ENCODE results near the gene SETDB1.

Gene SETDB1

DNA sequence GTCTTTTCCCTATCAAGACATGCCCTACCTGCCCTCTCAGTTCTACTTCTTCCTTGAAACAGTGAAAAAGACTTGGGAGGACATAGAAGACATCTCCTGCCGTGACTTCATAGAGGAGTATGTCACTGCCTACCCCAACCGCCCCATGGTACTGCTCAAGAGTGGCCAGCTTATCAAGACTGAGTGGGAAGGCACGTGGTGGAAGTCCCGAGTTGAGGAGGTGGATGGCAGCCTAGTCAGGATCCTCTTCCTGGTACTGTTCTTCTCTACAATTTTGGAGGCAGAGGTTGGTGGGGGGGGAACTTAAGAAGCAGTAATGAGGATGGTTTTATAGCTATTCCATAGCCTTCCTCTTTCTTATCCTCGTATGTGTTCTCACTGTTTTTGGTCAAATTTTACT, 18.7 kb downstream of the SETDB1 start:
- peak in 1 of 3 donors; percentile 16 for DNase-seq

- DNase-seq: no peak
Measured at GRCh38 chr1:150954708-150955107, 28.5 kb downstream of the SETDB1 start.

DNA sequence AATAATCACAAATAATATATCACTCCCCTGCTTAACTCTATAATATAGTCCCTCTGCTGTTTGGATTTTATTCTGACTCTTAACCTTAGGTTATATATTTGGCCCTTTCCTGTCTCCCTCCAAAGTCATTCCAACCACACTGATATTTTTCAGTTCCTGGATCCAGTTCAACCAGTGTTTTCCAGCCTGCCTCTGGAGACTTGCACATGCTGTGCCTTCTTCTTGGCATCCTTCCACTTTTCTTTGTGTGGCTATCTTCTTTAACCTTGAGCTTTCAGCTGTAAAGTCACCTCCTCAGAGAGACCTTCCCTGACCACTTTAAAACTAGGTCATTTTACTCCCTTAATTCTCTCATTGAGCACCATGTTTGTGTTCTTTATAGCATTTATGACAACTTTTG, 29.1 kb downstream of the SETDB1 start:
- DNase-seq: no peak

DNA sequence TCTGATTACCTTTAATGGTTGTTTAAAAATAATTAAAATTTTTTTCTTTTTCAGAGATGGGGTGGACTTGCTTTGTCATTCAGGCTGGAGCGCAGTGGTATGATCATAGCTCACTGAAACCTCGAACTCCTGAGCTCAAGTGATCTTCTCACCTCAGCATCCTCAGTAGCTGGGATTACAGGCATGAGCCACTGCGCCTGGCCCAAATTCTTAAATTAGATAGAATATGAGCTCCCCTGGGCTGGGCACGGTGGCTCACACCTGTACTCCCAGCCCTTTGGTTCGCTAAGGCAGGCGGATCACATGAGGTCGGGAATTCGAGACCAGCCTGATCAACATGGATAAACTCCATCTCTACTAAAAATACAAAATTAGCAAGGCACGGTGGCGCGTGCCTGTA, 31.5 kb downstream of the SETDB1 start:
- no peak for DNase-seq

- DNase-seq: no peak
Measured at GRCh38 chr1:150960646-150961045, 34.5 kb downstream of the SETDB1 start.

DNA sequence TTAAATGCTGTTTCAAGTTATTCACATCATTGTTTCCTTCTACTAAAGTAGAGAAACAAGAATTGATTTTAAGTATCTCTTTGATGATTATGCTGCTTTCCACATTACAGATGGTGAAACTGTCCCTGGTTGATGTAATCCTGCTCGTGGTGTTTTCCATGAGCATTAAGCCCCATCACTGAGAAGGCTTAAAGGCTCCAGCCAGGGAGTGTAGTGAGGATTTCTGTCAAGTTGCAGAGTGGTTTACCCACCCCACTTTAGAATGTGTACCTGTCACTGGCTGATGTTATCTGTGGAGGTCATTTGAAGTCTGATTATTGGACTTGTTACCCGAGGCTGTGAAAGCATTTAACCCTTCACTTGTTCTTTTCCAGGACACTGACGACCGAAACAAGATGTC, 35.6 kb downstream of the SETDB1 start:
- peak in 1 of 3 donors; percentile 4 for DNase-seq

DNA sequence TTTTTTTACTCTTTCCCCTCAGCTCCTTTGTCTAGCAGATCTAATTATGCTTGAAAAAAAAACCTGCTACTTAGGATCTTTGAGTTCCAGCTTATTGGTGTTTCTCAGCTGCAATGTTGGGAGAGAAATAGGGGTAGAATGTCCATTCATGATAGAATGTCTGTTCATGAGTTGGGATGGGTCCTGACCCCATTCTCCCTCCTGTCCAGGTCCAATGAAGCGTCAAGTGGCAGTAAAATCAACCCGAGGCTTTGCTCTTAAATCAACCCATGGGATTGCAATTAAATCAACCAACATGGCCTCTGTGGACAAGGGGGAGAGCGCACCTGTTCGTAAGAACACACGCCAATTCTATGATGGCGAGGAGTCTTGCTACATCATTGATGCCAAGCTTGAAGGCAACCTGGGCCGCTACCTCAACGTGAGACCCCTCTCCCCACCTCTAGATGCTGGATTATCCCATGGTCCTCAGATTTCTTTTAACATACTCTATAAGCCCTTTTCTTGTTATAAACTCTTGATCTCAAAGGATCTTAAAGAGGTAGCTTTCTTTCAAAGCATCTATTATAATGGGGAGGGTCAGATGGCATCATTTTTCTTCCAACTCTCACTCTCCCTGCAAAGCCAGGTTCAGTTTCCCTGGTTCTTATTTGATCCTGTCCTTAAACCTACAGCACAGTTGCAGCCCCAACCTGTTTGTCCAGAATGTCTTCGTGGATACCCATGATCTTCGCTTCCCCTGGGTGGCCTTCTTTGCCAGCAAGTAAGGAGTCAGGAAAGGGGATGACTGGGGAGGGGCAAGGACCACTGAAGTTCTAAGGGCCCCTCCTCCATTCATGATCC, 37.4 kb downstream of the SETDB1 start:
- no peak for DNase-seq

DNA sequence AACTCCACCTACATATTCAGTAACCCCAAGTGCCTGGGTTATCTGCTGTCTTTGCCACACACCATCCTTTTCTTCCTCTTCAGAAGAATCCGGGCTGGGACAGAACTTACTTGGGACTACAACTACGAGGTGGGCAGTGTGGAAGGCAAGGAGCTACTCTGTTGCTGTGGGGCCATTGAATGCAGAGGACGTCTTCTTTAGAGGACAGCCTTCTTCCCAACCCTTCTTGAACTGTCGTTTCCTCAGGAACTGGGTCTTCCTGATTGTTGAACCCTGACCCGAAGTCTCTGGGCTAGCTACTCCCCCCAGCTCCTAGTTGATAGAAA, 38.0 kb downstream of the SETDB1 start:
- no peak for DNase-seq

DNA sequence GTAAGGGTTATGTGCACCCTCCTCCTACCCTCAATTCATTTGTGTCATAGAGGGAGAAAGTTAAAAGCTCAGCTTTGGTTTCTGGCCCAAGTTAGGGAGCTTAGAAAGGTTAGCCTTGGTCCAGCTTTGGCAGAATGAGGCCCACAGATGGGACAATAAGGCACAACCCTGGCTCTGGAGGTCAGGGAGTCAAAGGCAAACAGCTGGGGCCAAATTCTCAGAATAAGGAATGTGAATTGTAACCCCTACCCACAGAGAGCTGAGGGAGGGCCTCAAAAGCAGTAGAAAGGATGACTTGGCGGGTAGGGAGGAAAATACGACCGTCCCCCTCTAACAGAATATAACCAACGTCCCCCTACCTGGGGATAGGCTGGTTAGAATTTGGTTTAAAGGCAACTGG, 39.4 kb downstream of the SETDB1 start:
- DNase-seq: no peak

GRCh38 chr1:150966011-150966410, 39.8 kb downstream of the SETDB1 start:
- DNase-seq: no peak

DNA sequence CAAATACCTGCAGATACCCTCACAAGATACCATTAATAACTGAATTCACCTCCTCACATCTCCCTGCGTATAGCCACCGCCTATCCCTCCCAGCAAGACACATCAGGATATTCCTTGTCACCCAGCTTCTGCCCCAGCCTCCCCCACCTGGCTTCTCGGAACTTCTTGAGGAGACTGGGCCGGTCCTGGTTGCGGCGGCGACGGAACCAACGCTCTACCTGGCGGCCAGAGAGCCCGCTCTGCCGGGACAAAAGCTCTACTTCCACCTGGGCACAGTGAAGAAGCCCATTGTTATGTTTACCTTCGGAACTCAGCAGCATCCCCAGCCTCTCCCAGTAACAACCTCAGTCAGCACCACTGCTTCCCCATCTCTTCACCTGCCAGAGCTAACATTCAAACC, 41.8 kb downstream of the SETDB1 start:
- no peak for DNase-seq

DNA sequence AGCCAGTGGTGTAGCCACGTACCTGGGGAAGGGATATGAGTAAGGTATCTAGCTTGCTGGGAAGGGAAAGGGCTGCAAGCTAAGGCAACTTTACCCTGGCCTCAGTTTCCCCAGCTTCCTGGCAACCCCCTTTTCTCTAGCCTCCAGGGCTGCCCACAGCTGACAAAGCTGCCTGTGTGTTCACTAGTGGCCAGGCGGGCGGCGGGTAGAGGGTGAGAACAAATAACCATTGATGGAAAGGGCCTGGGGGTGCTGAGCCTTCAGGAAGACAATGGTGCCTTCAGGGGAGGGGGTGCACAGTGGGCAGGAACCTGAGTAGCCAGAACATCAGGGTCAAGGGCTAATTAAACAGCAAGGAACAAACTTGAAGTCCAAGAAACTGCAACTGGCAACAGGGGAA, 42.3 kb downstream of the SETDB1 start:
- DNase-seq: no peak

DNA sequence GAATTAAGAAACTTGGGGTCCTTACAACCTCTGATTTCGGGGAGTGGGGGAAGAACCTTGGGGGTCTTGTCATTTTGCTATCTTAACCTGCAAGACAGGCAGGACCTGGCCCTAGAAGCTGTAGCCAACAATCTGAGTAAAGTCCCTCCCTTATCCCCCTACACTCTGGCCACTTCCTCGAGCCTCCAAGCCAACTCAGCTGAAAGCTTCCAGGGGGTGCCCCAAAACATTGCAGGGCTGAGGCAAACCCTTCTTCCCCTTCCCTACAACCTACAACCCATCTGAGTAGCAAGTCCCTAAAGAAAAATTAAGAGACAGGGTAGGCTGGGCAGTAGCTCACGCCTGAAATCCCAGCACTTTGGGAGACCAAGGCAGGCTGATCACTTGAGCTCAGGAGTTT, 43.5 kb downstream of the SETDB1 start:
- peak; percentile 57 to 71 (median 63) for DNase-seq

DNA sequence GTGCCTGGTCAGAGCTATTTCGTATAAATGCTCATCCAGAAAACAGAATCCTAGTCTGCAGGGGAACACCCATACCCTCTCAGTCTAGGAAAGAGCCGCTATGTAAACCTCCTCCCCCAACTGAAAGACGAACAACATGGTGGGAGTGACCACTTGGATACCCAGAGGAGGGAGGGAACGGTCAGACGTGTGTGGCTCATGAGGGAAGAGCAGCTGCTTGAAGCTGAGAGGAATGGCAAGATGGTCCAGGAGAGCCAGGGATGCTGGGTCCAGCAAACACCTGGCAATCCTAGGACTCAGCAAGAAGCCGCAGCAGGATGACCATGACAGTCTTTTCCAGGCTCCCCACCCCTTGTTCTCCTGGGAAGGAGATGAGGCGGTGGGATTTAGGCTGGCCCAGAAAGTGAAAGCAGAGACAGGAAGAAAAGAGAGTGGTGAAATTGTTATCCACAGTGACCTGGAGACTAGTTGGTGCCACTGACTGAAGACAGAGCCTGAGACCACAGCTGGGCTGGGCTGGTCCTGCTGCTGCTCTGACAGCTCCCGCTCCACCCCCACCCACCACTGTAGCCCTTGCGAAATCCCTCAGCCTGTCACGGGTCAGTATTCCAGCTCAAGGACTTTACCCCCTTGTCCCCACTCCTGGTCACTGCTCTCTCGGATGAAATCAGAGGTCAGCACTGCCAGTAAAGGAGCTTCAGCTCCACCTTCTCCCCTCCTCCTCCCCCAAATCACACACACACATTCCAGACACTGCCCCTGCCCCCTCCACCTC, 44.8 kb downstream of the SETDB1 start:
- peak; percentile 59 to 77 (median 65) for DNase-seq

DNA sequence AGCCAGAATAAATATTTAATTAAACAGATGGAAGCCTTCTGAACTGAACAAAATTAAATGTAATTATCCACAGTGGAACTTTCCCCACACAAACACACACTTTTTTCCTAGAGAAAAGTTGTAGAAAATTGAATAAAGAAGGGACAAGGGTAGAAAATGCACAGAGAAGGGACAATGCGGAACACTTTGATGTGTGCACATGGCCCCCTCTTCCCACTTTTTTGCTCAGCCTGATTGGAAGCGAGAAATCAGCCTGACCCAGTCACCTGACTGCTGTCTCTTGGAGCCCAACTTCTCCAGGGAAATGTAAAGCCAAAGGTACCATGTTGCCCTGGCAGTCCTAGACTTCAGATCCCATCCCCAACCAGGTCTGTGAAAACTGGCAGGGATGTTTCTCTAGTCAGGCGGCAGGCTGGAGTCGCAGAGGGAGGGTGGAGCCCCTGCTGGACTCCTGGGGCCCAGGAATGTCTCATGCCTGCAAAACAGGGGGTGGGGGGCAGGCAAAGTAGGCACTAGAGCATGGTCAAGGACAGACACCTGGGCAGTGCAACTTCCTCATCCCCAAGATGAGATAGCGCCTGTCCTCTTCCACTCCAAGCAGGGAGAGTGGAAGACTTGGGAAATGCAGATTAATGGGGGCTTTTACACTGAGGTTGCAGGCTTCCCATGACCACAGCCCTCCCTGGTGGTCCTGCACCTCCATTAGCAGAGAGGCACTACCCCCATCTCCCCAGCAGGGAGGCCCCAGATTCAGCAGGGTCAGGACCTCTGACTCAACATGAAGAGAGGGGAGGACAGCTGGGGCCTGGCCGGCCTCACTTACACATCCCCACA, 45.6 kb downstream of the SETDB1 start:
- DNase-seq: peak in 1 of 3 donors; percentile 39

GRCh38 chr1:150972417-150972940, 46.3 kb downstream of the SETDB1 start:
- DNase-seq: no peak

DNA sequence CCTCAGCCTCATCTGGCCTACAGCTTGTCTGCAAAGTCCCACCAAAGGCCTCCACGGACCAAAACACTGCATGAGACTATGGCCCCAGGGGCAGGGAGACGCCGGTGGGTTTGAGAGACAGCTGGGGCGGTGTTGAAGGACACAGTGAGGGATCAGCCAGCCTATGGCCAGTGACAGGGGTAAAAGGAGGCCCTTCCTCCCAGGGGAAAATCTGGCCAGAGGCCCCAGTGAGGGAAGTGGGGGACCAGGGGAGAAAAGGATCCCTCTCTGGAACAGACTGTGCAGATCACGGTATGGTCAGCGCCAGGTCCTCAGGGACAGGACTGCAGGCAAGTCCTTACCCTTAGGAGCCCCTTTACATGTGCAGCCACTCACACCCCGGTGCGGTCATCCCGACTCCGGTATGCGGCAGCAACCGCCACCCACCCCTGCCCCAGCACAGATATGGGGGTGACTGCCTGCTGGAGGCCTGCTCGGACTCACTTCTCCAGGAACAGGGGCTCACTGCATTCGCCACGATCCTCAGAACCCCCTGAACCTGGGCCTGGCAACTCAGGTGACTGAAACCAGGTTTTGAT, 47.2 kb downstream of the SETDB1 start:
- peak in 1 of 3 donors; percentile 30 for DNase-seq

- DNase-seq: peak; percentile 42 to 66 (median 43)
Measured at GRCh38 chr1:150973836-150974579, 47.8 kb downstream of the SETDB1 start.

- peak; percentile 76 to 91 (median 85) for DNase-seq
Measured at GRCh38 chr1:150974580-150975478, 48.7 kb downstream of the SETDB1 start, which contains the start of gene CERS2. Gene CERS2, minus strand, starts transcription at chr1:150974835. Its CDS starts 5,745 bp downstream, at chr1:150969090.

DNA sequence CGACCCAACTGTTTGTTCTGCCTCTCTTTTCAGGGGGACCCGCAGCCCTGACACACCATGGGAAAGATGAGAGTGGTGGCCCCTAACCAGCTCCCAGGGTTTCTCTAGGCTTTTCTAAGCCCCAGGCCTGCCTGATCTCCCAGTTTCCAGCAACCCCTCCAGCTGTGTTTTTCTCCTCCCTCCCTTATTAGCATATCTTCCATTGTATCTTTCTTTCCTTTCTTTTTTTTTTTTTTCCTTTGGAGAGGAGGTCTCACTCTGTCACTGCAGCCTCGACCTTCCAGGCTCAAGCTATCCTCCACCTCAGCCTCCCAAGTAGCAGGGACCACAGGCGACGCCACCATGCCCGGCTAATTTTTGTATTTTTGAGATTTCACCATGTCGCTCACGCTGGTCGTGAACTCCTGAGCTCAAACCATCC, 50.2 kb downstream of the SETDB1 start:
- DNase-seq: no peak
